HG03025 (cell line): ENCODE results near the gene ABCA3.
"Not testable (repeated sequence)": the region's sequence is repeated elsewhere in the genome, so short reads cannot be mapped to it uniquely, and the experiment has no call there.

Experiments
- ATAC-seq: cut with Tn5 transposase; IDR thresholded peaks from one replicate; pipeline ENCODE4 v1.9.1; 2021; ENCODE audit warnings: mild to moderate bottlenecking, moderate library complexity; ENCODE audit not compliant: unreplicated experiment, low FRiP score

ABCA3 gene

DNA sequence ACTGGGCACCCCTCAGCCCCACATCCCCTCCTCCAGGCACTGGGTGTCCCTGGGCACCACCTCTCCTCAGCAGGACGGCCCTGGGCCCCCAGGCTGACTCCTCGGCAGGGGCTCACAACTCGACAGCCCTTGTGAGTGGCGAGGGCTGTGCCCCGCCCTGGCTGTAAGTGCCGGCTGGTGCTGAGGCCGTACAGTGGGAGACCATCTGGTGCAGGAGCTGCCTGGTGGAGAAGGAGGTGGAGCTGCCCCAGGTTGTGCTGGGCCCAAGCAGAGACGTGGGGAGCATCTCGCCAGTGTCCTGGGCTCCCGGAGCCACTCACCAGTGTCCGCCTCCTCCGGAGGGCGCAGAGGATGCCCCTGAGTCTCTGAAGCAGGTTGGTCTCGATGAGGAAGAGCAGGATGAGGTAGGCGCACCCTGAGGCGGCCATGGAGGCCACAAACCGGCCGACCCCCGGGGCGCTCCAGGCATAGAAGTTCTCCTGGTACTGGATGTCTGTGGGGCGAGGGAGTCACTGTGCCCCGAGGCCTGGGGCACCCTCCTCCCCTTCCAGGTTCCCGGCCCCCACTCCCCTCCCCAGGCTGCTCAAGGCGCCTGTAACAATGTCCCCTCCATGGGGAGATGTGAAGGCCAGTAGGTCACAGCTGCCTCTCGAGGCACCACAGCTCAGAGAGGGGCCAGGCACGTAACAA is 57.5 kb downstream of the ABCA3 start:
- no peak for ATAC-seq

DNA sequence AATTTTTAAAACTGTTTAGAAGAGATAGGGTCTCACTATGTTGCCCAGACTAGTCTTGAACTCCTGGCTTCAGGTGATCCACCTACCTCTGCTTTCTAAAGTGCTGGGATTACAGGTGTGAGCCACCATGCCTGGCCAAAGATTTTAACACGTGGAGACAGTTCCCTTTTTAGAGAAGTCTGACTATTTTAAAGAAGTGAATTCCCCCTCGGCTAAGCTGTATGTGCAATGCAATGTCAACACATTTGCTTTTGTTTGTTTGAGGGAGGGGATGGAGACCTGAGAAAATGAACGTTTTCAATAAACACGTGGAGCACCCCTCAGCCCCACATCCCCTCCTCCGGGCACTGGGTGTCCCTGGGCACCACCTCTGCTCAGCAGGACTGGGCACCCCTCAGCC is 58.3 kb downstream of the ABCA3 start:
- ATAC-seq: no peak

DNA sequence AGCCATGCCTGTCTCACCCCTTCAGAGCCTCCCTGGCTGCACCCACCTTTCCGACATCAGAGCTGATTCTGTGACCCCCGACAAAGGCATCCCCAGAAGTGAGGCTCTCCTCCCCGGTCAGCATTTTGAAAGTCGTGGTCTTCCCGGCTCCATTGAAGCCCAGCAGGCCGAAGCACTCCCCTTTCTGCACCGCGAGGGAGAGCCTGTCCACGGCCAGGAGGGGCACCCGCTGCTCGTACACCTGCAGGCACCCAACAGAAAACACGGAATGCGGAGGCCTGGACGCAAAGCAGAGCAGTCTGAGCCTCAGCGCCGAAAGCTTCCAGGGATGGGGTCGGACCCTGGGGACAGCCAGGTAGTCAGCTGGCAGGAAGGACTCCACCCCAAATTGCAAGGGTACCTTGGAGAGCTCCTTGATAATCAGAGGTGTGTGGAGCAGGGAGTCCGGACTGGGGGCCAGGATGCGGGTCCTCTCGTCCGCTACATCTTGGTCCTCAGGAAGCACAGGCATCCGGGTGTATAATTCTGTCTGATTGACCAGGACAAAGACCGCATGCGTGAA is 59.5 kb downstream of the ABCA3 start:
- no peak for ATAC-seq

DNA sequence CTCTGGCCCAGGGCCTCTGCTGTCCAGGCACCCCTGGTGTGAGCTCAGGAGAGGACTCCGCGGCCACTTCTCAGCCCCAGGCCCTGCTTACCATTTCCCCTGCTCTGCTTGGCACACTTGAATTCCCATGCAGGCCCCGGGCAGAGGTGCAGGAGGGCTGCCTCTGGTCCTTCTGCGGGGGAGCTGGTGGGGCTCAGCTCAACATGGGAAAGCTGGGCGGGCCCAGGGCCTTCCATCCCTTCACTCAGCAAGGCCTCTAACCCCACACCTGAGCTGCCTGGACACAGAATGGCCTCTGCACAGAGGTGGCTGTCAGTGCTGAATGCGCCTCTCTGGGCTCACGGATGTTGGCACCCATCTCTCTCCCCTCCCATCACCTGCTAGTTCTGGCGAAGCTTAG is 60.1 kb downstream of the ABCA3 start:
- ATAC-seq: no peak

DNA sequence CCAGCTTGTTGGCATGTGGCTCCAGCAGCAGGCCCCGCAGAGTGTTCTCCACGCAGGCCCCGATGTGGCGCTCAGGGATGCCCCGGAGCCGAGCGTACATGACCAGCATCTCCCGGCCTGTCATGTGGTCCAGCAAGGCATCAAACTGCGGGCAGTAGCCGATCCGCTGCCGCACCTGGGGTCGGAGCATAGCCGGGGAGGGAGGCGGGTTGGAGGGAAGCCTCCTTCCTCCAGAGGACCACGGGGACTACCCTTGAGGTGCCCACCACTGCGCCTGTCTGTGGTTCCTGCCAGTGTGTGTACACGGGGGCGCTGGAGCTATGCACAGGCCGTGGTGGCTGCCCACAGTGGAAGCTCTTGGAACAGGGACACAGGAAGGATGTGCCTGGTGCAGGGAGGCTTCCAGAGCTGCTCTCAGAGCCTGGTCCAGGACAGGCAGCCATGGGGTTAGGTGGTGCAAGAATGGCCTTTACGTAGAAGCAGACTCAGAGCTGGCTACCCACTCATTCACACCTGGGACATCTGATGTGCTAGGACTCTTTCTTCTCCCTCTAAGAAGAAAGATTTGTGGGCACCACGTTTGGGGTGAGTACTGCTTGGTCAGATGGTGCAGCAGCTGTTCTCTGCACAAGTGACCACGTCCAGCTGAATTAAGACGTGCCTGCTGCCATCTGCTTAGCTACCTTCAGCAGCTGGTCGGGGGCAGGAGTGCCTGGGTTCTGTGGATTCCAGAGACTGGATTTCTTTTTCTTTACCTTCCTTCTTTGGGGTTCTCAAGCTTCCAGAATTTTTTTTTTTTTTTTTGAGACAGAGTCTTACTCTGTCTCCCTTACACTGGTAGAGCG is 61.4 kb downstream of the ABCA3 start:
- ATAC-seq: no peak

DNA sequence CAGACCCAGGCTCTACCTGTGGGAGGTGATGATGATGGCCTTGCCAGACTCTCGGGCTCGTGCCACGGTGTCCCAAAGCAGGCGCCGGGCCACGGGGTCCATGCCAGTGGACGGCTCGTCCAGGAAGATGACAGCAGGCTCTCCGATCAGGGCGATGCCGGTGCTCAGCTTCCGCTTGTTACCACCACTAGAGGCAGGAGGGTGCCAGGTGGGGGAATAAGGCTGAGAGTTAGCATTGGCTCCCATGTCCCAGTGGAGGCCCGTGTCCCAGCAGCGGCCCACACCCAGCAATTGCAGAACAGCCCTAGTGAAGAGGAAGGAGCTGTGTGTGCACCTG is 62.3 kb downstream of the ABCA3 start:
- no peak for ATAC-seq

DNA sequence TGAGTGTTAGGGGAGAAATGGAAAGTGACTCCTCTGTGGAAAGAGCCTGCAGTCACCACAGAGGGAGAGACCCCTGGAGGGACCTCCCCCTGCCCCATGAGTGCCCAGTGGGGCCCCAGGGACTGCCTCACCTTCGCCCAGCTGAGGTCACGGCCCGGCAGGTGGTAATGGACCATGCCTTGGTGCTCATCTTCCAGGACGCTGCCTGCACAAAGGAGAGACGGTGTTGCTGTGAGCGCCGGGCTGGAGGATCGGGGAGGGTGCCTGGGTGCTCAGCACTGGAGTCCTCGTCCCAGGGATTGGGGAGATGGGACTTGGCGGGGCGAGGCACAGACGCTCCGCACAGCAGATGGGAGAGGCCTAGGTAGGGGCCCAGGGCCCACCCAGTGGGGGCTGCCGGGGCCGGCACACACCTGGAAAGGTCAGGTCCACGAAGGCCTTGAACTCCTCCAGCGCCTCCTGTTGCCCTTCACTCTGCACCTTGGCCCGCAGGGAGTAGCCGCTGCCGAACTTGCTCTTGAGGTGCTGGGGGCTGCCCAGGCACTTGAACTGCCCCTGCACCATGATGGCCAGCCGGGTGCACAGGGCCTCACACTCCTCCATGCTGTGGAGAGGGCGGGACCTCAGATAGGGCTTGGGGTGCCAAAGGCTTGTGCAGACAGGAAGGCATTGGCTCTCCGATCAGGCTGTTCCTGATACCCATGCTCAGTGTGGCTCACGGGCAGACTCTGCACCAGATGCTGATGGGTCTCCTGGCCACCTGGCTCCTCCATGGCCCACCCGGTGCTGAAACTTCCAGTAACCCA is 62.9 kb downstream of the ABCA3 start:
- no peak for ATAC-seq

DNA sequence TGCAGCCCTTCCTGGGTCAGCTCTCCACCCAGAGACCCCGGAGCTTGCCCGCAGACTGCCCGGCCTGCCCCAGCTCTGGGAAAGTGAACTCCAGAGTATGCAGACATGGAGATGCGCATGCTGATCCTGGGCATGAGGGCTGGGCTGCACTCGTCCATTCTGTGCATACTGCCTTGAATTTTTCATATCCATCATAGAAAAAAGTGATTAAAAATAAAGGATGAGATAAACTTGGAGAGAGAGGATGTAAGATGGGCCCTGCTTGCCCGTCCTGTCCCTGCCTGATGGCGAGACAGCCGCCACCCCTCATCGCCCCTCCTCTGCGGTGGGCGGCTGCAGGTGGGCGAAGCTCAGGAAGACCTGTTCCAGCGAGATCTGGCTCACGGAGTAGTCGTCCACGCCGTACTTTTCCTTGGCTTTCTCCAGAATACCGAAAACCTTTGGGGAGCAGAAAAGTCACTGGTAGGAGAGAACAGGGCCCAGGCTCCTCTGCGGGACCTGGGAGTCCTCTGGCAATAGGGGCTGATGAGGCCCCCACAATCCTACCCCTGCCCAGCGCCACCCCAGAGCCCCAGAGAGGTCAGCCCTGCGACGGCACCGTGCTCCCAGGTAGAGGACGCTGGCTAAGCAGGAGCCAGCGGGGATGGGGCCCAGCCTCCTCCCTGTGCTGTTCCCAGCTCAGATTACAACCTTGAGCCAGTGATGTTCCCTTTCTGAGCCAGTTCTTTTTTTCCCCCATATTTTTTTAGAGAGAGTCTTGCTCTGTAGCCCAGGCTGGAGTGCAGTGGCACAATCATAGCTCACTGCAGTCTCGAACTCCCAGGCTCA is 63.9 kb downstream of the ABCA3 start:
- ATAC-seq: no peak

DNA sequence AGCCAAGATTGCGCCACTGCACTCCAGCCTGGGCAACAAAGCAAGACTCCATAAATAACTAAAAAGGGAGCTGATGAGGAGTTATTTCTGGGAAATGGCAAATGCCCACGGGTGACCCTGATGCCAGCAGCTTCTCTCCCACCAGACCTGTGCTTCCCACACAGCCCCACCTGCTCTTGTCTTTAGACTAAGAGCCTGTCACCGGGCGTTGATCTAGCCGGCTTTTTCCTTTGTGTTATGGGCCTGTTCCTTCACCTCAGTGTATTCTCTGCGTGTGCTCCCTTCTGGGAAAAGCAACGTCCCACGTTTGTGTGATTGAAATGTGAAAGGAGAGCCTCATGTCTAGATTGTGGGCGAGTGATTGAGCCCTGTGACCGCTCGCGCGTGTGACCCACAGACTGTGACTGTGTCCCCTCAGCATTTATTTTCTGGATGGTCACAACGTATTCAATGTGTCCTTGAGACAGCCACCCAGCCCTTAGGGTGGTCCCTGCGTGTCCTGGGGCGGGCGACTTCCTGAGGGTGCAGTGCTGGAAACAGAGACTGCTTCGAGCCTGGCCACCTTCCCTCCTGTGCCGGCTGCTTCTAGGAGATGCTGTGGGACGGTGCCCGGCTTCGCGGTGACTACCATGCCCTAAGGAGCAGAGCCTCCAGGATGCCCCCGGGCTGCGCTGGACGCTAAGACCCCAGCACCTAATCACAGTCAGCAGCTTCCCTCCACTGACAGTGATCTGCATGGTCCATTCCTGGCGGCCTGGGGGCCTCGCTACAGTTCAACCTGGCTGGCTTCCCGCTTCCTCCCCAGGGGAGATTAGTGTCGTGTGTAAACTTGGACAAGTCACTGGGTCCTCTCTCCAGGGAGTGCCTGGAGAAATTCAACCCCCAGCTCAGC is 64.8 kb downstream of the ABCA3 start:
- ATAC-seq: no peak

DNA sequence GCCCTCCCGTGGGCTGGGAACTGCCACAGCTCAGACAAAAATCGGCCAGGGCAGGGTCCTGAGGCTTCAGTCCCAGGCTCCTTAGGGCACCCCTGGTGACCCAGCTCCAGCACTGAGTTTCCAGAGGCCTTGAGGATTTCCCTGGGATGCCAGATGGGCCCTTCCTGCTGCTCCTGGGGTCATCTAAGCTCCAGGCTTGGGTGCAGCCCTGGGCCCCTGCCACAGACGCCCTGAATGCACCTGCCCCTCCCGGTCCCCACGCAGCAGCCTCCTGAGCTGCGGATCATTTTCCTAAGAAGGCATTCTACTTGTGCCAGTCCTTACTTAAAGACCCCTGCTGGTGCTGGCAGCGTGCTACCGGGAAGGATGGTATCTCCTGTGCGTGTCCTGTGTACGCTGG is 66.6 kb downstream of the ABCA3 start:
- no peak for ATAC-seq

DNA sequence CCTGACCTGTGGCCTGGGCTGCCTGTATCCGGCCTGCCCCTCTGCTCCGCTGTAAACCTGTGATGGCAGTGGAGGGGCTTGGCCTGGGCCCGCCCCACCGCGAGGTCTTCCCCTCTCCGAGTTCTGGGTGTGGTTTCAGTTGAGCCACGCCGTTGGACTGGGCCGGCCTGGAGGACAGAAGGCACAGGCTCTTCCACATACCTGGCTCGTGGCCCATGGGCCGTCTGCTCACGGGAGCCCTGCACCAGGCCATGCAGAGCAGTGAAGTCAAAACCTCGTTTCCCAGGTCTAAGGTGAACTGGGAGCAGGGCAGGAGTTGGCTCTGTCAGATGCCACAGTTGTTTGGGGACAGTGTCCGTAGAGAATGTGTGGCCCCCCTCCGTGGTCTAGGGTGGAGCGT is 67.0 kb downstream of the ABCA3 start:
- no peak for ATAC-seq

DNA sequence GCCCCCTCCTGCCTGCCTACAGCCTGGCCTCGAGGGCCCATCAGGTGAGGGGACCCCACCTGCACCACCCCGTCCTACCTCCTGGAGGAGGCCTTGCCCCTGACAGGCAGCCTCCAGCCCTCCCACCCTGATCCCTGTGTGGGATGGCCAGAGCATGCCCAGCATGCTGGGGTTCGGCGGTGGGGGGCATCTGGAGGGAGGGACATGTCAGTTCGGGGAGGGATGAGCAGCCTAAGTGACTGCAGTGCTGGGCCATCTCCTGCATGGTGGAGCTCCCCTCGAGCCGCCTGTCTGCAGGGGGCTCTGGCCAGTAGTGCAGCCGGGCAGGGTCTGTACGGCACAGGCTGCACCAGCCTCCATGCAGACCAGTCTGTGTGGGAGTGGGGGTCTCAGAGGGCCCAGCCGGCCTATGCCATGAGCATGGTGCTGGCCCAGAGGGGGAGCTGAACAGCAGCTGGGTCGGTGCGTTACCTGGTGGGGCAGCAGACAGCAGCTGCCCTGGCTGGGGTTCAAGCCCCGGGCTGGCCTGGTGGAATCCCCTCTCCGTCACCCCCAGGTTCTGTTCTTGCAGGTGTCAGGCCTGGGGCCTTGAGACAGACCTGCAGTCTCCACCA is 68.6 kb downstream of the ABCA3 start:
- ATAC-seq: no peak

DNA sequence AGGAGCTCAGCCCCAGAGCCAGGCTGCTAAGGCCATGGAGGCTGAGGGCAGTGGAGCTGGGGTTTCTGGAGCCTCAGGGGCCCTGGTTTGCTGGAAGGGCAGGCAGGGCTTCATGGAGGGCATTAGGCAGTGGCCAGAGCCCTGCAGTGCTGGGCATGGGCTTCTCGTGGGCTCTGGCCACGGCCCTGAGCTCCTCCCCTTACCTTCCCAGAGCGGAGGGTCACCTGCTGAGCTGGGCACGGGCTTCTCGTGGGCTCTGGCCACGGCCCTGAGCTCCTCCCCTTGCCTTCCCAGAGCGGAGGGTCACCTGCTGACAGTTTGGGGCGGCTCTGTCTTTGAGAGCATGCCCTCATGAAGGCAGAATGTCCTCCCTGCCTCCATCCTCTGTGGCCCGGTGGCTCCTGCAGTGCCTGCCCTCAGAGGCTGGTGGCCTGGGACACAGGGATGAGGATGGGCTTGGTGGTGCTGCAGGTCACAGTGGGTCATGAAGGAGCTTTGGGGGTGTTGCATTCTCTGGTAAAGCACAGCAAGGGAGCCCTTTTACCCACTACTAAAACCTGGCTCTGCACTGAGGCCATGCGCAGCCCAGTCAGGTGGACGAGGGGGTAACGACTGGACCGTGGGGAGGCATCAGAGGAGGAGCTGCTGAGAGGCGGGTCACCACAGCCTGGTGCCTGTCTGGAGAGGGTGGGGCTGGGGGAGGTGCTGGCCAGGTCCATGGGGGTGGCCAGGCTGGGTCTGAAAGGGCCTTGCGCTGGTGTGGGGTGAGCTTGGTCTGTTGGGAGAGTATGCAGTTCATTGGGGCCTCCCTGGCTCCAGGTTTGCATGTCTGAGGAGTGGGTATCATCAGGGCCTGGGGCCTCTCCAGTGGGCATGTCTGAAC is 69.7 kb downstream of the ABCA3 start:
- no peak for ATAC-seq

DNA sequence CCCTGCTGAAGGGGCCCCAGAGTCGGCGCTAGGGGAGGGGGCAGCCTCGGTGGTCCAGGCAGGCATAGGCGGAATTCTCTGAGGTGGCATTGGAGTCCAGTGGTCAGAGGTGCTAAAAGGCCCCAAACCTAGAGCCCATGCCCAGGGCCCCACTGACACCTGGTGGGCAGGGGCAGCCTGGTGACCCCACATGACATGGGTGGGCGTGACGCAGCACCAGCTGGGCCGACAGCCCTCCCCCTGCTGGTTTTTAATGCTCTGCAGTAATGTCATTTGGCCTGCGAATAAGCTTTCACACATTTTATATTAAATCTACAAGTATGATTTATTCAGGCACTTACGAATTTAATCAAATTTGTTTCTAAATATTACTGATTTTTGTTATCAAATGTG is 70.5 kb downstream of the ABCA3 start:
- no peak for ATAC-seq

DNA sequence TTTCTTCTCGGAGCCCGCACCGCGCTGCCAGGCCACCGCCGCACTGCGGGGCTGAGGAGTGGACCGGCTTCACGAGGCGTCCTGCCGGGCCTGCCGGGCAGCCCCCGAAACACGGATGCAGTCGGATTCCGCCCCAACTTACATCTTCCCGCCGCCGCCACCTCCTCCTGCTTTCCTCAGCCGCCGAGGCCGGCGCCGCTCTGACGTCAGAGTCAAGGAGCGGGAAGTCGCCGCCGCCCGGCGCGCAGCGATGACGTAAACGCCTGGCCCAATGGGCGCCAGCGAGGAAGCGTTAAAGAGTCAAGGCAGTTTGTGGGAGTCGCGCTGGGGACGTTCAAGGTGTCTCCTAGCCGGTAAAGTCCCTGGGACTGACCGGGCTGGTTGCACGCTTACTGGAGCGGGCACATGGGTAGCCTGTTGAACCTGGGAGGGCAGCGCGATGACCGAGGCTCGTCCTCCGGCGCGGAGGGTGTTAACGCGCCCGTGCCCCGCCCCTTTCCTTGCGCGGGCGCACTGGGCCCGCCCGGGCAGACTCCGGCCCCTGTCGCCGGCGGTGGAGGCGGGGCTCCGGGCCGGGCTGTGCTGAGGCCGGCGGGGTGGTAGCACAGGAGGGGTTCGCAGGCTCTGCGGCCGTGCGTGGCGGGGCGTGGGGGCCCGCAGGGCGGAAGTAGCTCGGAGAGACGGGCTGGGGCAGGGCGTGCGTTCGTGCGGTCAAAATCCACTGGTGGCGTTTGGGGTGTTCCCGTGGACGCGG is 72.4 kb downstream of the ABCA3 start, which contains the start of gene RNPS1:
Gene RNPS1 (minus strand): TSS at position 214 of the 754 bp plus-strand sequence. CDS start 3,483 bp downstream, outside the sequence.
- ATAC-seq: peak; percentile 73

DNA sequence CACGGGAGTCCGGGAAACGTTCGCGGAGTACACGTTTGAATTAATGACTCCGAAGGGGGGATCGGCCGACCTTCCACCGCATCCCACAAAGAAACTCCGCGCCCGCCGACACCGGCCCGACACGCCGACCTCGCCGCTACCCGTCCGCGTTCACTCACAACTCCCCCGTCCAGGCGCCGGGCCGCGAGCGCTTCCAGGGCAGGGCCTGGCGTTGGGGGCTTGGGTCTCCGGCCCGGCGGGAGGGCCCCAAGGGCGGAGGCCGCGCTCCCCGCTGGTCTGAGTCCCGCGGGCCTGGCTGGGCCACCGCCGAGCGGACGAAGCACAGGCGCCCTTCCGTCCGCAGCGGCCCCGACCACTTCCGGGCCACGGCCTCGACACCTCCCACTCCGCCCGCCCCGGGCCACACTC is 73.0 kb downstream of the ABCA3 start:
- ATAC-seq: peak; percentile 54

DNA sequence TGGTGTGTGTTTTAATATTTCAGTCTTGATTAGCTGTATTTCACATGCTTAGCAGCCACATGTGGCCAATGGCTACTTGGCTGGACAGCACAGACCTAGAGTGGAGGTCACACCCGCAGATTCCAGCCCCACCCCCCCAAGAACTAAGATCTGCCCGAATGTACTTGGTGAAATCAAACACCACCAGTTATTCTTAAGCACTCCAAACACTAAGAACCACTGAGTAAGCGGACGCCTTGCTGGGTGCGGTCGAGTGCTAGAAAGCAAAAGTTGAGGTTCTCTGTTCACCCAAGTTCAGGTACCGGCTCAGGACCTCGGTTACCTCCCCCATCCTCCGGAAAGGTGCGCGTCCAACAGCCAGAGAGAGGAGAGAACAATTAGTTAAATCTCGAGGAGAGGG is 73.6 kb downstream of the ABCA3 start:
- not testable (repeated sequence) for ATAC-seq
